HG03460 (cell line): ENCODE measurements around the gene HK3.

Experiments
- ATAC-seq: cut with Tn5 transposase; IDR thresholded peaks from one replicate; pipeline ENCODE4 v1.9.1; 2021; ENCODE audit not compliant: unreplicated experiment

HK3 gene

DNA sequence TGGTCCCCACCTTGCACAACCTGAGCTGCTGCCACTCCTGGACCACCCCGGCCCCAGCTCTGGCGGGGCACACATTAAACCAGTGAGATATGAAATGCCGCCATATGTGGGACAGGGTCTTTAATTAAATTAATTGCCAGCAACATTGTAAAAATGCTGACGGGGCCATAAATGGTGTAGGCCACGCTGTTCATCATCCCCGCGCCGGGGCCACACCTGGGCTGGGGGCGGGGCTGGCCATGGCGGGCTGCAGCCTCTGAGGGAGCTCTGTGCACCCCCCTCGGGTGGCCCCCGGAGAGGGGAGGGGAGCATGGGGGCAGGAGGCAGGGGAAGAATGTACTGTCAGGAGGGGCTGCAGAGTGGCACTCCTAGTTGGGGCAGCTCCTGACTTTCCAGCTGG, 47.8 kb downstream of the HK3 start:
- no peak for ATAC-seq

DNA sequence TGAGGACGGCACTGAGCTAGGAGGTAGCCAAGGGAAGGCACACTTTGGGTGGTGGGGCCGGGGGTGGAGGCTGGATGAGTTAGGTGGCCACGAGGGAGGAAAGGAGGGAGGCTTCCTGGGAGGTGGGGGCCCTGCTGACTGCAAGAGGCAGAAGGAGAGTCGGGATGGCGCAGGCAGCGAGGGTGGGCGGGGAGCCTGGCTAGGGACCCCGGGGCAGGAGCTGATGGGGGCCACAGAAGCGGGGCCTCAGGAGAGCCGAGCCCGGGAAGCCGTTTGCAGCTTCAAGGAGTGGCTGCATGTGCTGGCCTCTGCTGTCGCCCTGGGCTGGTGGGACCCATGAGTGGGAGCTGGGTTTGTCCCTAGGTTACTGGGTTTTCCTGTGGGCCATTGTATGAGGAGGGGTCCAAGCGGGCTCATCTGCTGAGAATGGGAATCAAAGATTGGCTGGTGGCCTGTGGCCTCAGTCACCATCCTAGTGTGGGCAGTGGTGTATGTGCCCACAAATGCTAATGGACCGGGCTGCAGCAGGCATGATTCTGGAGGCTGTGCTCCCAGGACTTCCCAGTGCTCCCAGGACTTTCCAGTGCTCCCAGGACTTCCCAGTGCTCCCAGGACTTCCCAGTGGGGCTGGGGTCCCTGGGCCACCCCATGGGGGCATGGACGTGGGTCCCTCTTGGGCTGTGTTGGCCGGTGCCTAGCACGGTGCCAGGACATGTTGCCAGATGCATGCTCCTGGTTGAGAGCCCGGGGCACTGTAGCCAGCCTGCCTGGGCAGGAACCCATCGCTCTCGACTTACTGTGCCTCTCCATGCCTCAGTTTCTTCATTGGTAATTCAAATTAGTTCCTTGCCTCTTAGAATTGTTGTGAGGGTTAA, 48.5 kb downstream of the HK3 start:
- no peak for ATAC-seq

DNA sequence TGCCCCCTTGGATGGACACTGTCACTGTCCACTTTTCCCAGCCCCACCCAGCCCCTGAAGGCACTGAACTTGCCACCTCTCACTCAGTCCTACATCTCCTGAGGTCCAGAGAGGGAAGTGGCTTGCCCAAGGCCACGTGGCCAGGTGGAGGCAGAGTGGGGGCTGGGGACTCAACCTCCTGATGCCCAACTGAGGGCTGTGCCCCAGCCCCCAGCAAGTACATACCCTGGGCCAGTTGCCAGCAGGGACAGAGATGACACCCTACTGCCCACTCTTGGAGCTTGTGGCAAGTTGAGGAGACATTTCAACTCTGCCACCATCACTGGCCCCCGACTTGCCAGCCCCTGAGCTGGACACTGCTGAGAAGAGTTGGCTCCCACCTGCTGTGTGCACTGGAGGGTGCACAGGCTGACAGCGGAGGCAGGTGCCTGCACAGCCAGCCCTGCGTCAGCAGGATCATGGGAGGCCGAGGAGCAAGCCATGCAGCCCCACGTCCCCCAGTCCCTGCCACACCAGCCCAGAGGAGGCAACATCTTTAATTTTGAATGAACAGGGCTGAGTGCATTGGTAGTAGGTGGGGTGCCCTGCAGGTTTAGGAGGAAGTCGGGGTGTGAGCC, 49.4 kb downstream of the HK3 start:
- ATAC-seq, result no peak

DNA sequence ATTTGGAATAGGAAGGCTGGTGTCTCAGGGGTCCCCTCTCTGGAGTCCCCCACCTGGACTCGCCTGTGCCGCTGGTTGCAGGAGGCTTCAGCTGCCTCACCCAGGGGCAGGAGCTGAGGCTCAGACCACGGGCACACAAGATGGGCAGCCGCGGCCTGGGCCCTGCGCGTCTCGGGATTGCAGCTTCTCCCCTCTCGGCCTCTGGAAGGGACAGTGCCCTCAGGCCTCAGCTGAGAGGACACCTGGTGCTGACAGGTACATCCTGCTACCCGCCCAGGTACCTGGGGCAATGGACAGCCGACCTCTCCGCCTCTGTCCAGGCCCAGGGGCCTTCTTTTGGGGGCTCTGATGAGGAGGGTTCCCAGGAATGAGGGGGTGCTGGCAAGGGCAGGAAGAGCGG, 50.5 kb downstream of the HK3 start:
- ATAC-seq, result no peak

DNA sequence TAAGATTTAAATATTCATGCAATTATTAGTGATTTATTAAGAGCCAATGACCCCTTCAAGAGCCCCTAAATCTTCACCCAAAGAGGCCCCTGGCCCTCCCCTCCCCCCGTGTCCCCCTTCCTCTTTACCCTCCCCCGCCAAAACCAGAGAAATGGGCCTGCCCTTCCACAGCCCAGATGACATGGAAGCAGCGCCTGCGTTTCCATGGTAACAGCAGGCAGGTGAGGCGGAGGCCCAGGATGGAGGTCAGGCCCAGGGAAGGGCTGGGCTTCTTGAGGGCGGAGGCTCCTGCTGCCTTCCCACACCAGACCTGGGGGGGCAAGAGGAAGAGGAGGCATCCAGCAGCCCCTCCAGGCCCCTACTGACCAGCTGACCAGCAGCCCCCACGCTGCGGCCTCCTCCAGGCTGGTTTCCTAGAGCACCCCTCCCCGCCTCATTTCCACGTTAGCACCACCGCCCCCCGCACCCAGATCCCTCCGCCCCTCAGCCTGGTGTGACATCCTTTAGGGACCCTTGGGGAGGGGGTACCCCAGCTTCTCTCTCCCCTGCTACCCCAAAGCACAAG, 51.3 kb downstream of the HK3 start:
- no peak for ATAC-seq

DNA sequence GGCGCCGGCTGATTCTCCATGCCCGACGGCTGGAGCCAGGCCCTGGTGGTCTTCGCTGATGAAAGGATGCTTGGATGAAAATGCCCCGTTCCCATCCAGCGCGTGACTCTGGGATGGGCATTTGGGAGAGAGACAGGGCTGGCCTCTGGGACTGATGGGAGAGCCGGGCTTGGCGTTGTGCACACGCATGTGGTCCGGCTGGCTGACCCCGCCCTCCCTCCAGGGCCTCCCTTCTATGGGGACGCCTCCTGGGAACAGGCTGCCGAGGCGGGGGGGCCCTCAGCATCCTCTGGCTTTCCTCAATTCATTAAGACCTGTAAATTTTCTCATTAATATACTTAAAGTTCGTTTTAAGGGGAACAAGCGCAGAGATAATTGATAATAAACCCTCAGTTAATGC, 52.0 kb downstream of the HK3 start:
- ATAC-seq, result no peak

DNA sequence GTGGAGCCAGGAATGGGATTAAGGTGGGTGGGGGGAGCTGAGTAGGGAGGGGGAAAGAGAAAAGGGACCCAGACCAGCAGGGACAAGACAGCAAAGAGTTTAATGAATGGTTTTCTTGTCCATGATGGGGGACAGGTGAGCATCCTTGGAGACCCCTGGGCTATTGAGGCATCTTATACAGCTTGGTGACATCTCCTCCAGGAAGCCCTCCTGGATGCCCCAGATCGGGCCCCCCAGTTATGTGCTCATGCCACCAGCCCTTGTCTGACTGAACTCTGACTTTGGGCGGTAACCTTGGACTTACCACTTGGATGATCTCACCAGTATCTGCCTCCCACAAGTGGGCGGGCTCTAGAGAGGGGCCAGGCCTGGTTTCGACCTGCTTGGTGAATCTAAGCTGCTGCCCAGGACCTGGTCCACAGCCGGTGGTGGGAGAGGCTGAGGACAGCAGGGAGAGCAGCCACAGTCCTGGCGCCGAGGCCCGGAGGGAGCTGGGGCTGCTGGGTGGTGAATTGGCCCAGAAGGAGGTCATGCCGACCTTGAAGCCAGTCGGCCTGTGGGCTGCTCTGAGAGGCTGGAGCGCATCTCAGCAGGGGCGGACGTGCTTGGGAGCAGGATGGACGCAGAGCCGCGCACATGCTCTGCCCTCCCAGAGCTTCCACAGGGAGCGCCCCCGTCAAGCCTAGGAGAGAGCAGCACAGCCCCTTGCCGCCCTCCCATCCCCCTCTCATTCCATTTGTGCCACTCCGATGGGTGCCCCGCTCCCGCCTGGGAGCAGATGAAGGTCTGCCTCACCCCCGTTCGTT, 52.6 kb downstream of the HK3 start:
- no peak for ATAC-seq

DNA sequence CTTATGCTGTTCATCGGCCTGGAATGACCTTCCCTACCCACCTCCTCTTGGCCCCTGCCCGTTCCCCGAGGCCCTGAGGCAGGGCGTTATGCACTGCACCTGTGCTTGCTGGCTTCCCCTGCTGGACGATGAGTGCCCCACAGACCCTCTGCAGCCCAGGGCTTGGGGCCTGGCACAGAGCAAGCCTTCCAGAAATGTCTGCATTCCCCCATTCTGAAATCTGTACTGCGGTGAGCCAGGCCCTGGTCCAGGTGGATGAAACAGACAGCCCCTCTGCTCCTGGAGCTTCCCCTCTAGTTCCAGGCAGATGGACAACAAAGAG, 53.8 kb downstream of the HK3 start:
- ATAC-seq, result no peak

DNA sequence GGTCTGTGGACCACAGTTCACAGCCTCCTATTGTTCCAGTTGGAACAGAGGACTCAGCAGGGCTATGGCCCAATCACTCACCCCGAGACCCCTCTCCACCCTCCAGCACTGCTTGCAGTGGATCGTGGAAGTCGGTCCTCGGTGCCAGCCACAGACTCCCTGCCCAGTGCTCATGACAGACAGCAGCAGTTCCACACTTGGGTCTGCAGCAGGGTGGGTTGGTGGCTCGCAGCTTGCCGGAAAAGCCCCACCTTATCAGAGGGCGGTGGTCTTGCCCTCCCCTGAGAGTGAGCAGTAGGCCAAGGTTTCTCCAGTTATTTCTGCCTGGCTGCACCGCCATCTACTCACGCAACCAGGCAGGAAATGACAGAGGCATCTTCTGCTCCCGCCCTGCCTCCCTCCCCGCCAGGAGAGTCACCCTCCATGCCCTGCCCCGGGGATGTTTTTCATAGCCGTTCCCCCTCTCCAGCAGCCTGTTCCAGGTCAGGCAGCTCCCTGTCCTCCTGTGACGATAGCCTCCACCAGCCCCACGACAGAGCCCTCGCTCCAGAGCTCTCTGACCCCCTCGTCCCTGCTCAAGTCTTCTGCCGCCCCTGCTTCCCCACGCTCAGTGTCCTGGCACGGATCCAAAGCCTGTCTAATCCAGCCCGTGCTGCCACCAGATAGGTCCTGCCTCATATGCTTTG, 54.3 kb downstream of the HK3 start:
- ATAC-seq, result no peak

DNA sequence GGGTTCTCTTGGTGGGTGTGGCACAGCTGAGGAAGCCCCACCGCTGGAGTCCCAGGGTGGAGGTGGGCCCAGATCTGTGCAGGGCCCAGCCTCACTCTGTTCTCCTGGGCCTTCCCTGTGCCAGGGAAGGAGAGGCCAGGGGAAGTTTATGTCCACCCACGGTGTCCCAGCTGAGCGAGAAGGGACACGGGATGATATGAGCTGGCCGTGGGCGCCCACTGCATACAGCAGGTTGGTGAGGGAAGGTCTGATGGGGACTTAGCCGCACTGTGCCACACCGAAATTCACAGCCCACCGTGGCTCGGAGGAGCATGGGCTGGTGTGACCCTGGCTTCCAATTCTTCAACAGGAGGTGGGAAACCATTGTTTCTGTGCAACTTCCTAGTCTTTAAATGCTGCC, 54.9 kb downstream of the HK3 start:
- ATAC-seq, result no peak

DNA sequence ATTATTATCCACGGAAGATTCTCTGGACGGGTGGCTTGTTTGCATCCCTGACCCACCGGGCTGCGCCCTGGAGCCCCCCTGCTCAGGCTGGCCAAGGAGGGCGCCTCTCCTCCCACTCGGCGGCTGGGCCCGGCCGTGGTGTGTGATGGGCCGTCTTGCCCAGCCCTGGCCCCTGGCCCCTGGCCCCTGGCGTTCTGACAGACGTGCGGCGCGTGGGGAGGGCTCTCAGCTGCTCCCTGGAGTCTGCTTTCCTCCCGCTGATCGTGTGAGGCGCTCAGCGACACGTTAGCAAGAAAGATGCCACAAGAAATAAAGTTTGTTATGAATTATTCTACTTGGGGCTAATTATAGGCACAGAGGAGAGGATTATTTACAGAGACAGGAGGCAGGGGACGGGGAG, 55.5 kb downstream of the HK3 start:
- no peak for ATAC-seq

DNA sequence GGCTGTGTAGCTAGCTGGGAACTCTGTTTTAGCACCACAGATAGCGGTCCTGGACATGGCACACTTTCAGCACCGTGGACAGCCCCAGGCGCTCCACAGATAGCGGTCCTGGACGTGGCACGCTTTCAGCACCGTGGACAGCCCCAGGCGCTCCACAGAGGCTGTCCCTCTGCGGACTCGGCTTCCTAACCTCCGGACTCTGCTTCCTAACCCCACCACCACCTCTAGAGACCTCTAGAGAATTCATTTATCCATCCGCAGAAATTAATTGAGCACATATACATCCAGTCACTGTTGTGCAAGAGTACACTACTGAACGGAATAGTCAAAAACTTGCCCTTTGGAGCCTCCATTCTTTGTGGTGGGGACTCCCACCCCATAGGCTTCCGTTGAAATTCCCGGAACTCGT, 61.4 kb downstream of the HK3 start:
- ATAC-seq, result no peak

DNA sequence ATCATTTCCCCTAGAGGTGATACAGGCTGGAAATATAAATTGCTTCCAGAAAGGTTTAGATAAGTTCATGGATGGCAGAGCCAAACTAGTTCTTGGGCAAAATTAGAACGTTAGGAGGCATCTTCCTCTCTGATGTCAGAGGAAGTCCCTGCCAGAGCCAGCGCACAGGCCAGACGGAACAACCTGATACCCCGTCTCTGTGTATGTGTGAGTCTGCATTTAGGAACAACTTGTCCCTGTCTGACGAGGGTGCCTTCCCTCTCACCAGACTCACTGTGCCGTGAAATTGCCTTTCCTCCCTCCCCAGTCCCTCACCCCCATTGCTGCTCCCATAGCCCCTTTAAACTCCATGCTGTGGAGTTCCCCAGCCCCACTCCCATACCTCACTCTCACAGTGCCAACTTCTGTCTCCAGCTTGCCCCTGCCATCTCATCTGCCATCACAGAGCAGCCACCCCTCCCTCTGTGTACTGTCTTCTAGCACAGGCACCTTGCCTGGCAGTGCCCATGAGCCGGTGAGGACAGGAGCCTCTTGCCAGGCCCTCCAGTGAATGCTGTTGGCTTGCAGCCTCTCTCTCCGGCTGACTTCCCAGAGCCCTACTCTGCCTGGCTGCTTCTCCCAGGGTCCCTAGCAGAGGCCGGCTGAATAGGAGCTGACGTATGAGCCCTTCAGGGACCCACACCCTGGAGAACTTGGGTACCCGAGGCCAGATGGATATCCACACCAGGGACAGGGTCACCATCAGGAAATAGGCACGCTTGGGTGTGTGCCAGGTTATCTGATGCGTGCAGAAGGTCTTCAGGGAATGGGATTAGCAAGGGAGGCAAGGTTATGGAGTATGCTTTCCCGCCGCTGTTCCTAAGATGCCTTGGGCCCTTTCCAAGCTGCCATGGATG, 62.1 kb downstream of the HK3 start:
- no peak for ATAC-seq

DNA sequence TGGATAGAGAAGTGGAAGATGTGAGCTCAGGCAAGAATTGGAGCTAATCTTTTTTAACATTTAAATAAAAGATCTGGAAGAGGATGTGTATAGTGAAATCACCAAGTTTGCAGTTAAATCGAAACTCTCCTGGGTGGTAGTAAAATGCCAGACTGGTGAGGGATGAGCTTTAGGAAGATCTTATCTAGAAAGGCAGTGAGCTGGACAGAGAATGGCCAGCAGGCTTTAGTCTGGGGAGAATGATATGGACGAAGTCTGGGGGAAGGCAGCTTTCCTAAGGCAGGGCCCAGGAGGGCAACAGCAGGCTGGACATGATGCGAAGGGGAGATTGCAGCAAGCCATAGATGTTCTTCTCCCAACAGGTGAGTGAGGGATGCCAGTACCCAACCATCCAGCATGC, 63.2 kb downstream of the HK3 start:
- no peak for ATAC-seq

DNA sequence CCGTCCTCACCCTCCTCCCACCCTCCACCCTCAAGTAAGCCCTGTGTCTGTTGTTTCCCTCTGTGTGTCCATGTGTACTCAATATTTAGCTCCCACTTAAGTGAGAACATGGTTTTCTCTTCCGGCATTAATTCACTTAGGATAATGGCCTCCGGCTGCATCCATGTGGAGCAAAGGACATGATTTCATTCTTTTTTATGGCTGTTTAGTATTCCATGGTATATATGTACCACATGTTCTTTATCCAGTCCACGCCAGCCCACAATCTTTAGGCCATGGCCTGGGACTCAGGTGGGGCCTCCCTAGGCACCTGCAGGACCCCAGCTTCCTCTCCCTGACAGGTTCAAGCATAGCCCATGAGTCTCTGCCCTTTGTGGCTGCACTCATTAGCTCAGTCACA, 65.9 kb downstream of the HK3 start:
- no peak for ATAC-seq

DNA sequence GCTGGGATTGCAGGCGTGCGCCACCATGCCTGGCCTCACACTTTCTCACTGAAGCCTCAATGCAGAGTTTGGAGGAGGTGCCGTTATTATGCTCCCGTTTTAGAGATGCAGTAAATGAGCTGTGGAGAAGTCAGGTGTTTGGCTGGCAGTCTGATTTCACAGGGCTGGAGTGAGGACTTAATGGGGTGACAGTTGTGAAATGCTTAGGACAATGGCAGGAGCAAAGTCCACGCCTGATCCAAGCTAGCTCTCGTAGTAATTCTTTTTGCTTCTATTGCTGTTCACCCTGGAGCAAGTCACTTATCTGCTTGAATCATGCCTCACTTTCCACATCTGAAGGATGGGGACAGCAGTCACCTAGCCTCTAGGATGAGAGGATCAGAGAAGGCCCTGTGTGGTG, 67.0 kb downstream of the HK3 start:
- no peak for ATAC-seq

DNA sequence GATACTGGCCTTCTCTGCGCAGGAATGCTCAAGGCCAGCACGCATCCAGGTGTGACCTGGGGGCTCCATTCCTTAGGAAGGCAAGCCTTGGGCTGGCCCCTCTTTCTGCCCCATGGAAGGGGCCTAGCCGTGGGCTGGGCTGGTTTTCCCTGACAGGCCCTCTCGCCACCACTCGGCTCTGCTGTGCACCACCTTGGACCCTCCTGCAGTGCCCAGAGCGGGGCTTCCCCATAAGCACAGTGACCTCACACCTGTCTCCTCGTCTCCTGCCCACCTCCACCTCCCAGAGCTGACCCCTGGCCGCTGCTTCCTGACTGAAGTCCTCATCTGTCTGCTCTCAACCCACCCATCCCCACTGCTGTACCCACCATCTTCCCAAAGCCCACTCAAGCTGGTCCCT, 67.7 kb downstream of the HK3 start:
- no peak for ATAC-seq

DNA sequence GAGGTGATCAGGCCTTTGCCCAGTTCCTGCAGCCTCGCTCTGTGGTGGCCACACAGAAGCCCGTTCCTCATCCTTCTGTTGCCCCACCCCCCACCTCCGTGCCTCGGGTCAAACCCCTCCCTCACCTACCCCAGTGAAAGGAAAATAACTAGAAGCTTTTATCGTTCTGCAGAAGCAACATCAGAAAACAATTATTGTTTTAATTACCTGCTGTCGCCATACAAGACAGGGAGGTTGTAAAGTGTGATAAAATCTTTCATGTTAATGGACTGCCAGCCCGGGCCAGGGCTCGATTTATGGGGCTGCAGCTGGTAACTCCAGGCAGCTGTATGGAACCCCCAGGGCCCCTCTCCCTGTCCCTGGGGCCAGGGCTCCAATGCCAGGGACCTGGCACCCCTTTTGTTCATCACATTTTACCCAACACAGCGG, 68.1 kb downstream of the HK3 start:
- ATAC-seq, result no peak
